OCI-LY3 (cell line): ENCODE data around the gene IFNG-AS1.

ENCODE experiments used
- CTCF ChIP-seq: fragments of 200-600, 300-600 bp; sonication (generic); IDR thresholded peaks from 2 replicates; pipeline ENCODE4 v1.5.1; 2014; ENCODE audit warnings: antibody characterized with exemption, low read length, low read depth
- EZH2phosphoT487 ChIP-seq: fragments of 200-600 bp; shearing (Covaris generic); IDR thresholded peaks from 2 replicates; pipeline ENCODE4 v1.6.1; 2018; ENCODE audit warnings: antibody characterized with exemption, mixed run types, low read depth

DNA sequence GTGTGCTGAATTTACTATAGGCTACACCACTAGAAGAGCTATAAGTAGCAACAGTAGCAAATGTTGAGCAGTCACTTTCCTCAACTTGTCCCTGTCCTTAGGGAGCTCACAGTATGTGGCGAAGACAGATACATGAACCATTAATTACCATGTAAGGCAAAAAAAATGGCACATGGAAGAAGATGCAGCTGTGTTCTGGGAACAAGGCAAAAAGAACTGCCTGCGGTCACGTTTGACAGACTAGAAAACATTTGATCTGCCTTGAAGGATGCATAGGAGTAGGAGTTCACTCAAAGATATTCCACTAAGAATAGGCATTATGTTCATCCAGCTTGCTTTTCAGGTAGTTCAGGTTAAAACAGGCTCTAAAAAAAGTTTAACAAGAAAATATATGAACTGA lies 46.5 kb upstream of the IFNG-AS1 start:
- TF ChIP-seq CTCF (no peak), EZH2phosphoT487 (no peak)
